ENCODE data around the gene ANKEF1. TPM values are rescaled to one million over a fixed set of nuclear protein-coding genes. Genes with fewer than 3 reads are reported as not detected.

ANKEF1 gene
- total RNA-seq, 1 donor from 2014 or later, result 1.8 TPM

DNA sequence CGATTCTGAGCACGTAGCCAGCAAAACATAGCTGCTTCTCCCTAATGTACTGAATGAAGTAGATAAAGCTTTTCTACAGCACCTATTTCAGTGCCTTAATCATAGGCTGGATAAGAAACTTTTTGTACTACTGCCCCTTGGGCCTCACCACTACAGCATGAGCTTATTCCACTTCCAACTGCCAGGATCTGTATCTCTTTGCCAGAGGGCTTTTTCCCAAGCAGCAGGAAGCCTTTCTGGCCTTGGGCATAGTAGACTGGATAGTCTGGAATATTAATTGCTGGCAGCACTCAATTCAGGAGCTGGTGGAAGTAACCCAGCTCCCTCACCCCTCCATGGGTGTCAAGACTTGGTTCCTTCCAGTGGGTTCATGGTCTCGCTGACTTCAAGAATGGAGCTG, 43.6 kb downstream of the ANKEF1 start:
- DNase-seq (ENCODE audit: extremely low read depth, low read depth, low spot score), result no peak

DNA sequence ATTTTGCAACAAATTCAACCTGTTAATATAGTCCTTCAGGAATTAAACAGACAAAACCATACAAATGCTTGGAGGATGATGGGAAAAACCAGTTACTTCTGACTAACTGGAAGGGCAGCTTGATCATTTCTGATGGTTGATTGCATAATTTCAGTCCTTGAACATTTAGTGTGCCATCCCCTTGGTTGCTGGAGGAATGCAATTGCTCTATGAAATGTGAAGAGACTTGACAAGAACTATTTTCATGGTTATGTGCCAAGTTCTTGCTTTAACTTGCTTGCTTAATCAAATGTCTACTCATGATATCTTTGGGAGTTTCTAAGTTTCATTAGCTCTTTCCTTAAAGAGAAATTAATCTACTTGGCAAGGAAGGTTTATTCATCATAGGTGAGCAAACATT, 45.2 kb downstream of the ANKEF1 start:
- DNase-seq (ENCODE audit: extremely low read depth, low read depth, low spot score), result no peak

DNA sequence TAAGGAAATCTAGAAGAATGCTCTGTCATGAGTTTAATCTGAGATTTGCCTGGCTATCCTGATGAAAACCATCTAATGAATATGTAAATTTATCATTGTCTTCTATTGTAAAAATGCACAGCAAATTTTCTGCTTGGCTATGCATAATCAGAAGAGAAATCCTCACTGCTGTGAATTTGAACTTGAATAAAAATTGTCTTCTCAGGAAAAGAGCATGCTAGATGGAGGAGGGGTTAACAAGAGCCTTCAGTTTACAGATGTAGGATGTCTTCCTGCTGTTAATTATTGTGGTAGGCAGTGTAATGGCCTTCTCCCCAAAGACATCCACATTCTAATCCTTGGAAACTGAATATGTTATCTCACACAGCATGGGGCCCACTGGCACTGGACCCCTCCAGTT, 45.8 kb downstream of the ANKEF1 start:
- DNase-seq (ENCODE audit: extremely low read depth, low read depth, low spot score), result no peak

DNA sequence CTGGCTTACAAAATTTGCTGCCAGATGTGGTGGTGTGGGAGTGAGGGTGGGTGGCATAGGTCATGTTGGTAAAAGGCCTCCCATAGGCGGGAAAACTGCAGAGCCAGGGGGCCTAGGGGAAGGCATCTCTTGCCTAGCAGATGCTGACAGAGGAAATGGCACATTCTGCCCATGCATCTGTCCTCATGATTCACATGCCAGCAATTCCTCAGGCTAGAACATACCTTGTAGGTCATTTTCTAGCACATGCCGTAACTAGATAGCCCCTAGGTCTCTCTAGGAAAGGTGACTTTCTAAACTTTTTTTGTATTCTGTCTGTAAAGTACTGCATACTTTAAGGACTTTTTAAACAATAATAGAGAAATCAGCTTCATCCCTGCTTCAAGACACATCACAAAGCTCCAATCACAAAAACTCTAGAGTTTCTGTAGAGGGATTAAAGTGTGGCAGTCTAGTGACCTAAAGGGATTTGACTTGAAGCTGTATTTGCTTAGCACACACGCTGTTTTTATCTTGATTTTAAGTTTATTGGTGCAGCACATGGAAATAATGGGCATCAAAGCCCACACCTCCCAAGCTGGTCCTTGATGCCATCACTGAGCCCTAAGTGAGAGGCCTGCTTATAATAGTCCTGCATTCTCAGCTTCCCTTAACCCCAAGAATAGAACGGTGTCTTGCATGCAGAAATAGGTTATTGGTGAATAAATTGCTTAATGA, 55.2 kb downstream of the ANKEF1 start:
- DNase-seq (ENCODE audit: extremely low read depth, low read depth, low spot score), result no peak

DNA sequence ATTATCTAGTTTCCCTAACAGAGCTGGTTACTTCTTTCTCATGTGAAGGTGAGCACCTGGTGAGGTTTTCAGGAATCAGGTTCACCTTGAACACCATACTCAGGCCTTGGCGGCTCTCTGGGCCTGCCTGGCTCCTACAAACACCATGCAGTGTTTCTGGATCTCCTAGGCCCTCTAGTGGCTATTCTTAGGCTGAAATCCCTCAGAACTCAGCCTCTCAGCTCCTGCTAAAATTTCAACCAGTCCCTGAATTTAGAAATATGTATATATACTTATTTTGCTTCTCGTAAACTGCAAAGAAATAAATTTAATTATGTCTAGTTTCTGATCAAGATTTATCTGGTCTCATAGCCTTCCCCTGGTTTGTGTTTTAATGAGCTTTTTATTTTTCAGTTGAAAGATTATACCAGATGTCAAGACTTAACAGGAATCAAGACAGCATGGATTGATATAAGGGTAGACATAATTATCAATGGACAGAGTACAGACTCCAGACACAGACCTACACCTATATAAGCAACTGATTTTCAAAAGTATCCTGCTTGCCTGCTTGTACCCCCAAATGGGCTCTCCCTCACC, 55.9 kb downstream of the ANKEF1 start:
- no peak for DNase-seq (ENCODE audit: extremely low read depth, low read depth, low spot score)

DNA sequence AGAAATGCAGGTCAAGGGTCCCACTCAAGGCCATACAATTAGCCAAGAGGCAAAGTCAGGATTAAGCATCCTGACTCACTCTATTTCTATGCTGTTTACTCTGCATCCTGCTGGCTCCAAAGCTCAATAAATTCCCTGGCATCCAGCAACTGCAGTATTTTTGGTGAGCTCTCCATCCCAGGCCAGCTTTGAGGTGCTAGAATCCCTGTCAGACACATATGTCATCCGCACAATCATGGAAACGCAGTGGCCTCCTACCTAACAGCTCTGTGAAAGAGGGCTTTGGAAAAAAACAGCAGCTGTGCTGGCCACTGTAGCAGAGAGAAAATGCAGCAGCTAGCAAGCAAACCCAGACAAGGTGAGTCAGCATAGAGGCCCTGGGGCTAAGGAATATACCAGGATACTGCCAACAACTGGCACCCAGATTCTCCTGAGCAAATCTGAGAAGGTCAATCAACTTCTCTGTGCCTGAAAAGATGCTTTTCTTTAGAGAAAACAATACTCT, 58.4 kb downstream of the ANKEF1 start:
- DNase-seq (ENCODE audit: extremely low read depth, low read depth, low spot score), result no peak

DNA sequence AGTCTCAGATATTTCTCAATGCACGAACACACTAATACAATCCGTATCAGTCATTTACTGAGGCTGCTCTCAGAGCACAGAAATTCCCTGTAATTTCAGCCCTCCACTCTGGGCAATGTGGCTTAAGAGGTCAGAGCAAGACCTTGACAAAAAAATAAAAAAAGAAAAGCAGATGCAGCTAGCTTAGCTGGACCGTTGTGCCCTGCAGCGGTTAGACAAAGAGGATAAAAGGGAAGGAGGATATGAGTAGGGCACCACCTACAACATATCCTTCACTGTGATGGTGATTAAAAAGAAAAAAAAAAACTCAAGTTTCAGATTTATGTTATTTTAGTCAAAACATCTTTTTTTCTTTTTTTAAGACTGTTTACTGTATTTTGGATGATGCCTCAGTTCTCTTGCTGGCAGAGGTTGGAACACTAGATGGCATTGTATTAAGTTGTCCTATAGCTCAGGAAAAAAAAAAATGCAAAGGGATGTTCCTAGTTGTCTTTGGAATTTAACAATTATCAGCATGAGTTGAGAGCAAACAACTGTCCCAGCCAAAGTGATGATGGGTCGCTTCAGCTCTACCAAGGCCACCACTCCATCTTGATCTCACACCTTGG, 59.9 kb downstream of the ANKEF1 start:
- DNase-seq (ENCODE audit: extremely low read depth, low read depth, low spot score), result no peak

DNA sequence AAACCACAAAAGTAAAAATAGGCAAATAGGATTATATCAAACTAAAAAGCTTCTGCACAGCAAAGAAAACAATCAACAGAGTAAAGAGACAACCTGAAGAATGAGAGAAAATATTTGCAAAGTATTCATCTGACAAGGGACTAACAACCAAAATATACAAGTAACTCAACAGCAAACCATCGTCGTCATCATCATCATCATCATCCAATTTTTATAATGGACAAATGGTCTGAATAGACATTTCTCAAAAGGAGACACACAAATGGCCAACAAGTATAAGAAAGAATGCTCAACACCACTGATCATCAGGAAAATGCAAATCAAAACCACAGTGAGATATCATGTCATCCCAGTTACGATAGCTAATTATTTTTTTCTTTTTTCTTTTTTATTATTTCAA, 62.0 kb downstream of the ANKEF1 start:
- DNase-seq (ENCODE audit: extremely low read depth, low read depth, low spot score), result no peak

DNA sequence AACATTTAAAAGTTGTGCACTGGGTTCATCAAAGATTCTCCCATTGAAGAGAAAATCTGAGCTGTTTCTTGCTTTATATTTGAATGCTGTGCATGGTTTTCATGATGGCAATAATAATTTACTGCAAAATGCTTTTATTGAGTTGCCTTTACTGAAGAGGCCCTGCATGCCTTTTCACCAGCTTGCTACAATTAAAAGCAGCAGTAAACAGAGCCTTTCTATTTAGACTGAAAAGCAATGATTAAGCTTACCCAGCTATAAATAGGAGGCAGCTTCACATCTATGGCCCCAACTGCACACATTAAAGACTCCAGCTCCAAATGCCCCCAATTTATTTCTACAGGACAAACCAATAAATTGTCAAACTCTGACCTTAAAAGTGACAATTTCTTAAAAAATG, 70.3 kb downstream of the ANKEF1 start:
- no peak for DNase-seq (ENCODE audit: extremely low read depth, low read depth, low spot score)

Other genes starting within 250 kb of the ANKEF1 start
- not detected in 2 replicates for gene PAK5, start 195.9 kb upstream of the ANKEF1 start, total RNA-seq
- 0.34 and 1.9 TPM in 2 replicates for gene SNAP25, start 183.8 kb downstream of the ANKEF1 start, total RNA-seq